Heart right ventricle (tissue), 16 donors: ENCODE results near the gene RAD50. TPM values are rescaled to one million over a fixed set of nuclear protein-coding genes. Genes with fewer than 3 reads are reported as not detected.

Experiments used
- ATAC-seq, 8 donors: fragments of 200-7000 bp; cut with Tn5 transposase; one replicate each; pipeline ENCODE4 v1.9.1; 2020; ENCODE audit warnings: mild to moderate bottlenecking in 8 of 8, moderate library complexity in 8 of 8, moderate number of reproducible peaks in 1 of 8
- DNase-seq, 2 donors: peaks; one replicate each; pipeline ENCODE4 v3.0.0-alpha.2; 2020
- H3K27ac ChIP-seq, 10 donors: fragments of 200-600 bp; sonication (generic) in 2 of 10; one replicate each; pipeline versions ENCODE4 v1.5.0 to v1.8.0; 2020 to 2022; ENCODE audit warnings: mild to moderate bottlenecking in 3 of 10
- H3K27me3 ChIP-seq, 7 donors: fragments of 200-600 bp; one replicate each; pipeline ENCODE4 v1.8.0; 2021 to 2022; ENCODE audit warnings: mild to moderate bottlenecking in 2 of 7
- H3K36me3 ChIP-seq, 9 donors: fragments of 200-600 bp; sonication (generic) in 1 of 9; one replicate each; pipeline versions ENCODE4 v1.5.0 to v1.8.0; 2020 to 2022; ENCODE audit warnings: mild to moderate bottlenecking in 2 of 9
- H3K4me1 ChIP-seq, 9 donors: fragments of 200-600 bp; sonication (generic) in 1 of 9; one replicate each; pipeline versions ENCODE4 v1.5.0 to v1.8.0; 2020 to 2022; ENCODE audit warnings: mild to moderate bottlenecking in 4 of 9
- H3K4me3 ChIP-seq, 10 donors: fragments of 200-600 bp; sonication (generic) in 2 of 10; one replicate each; pipeline versions ENCODE4 v1.5.0 to v1.8.0; 2020 to 2022; ENCODE audit warnings: mild to moderate bottlenecking in 7 of 10, moderate library complexity in 2 of 10
- H3K9me3 ChIP-seq, 11 donors: fragments of 200-600 bp in 10 of 11; sonication (generic) in 2 of 11; one replicate each; pipeline versions ENCODE4 v1.5.0 to v1.8.0; 2013 to 2022; ENCODE audit warnings: mild to moderate bottlenecking in 2 of 11, control low read depth in 1 of 11, moderate library complexity in 1 of 11
- CTCF ChIP-seq, 9 donors: fragments of 200-600 bp; sonication (generic) in 2 of 9; IDR thresholded peaks; one replicate each; pipeline versions ENCODE4 v1.5.0 to v1.8.0; 2021 to 2022; ENCODE audit warnings: antibody characterized with exemption in 9 of 9, mild to moderate bottlenecking in 5 of 9, moderate library complexity in 1 of 9
- WGBS, 2 donors: extraction: QIAGEN DNeasy Blood & Tissue Kit; methylation state at CpG; one replicate each; pipeline ENCODE4 v1.1.7; 2013; ENCODE audit warnings: inconsistent platforms in 1 of 2; 5-methylcytosine and 5-hydroxymethylcytosine counted together
- intact Hi-C, 10 donors: fragments of 100-400 bp; cut with DNase I; formaldehyde crosslinking; loops; one replicate each; pipeline versions ENCODE4 v1.11.1 to v1.14.2; 2022
- polyA plus RNA-seq, 2 donors: library from polyadenylated mRNA; stranded (reverse); fragments of 200-250 nt; gene quantifications; one replicate each; pipeline ENCODE4 v1.2.3, GENCODE V29; 2013
- total RNA-seq, 10 donors: library from RNA; stranded (reverse); fragmentation: NEBNext Ultra II Directional in 3 of 10; extraction: Animal tissue kit (Norgen Biotek cat#: 25700) in 3 of 10; gene quantifications; one replicate each; pipeline versions ENCODE4 v1.2.1 to v1.2.4, GENCODE V29; 2021 to 2023
- donor health status: Arrhythmogenic right ventricular cardiomyopathy.
- donor health status: ischemic (EF 13 %, LVEDD 7.1; RV severe dilation, severe dysfunction).
- donor health status: healthy with polysubstance abuse.
- donor health status: DM: no; HTN: yes; CAD: no.
- donor health status: DM: no; HTN: no; CAD: no.
- donor health status: ischemic (EF 25% LVEDD 6.9; RV normal size, moderate dysfunction).
- donor health status: ischemic (EF 25% LVEDD 5.7; RV mildly dilated, moderate dysfunction).
- donor health status: healthy.
- donor health status: DM: yes; HTN: yes; CAD: no.
- donor health status: Ischemic cardiomyopathy.
- donor health status: ischemic (EF 35%, LVEDD 5.7; RV mildly dilated, moderate dysfunction).
- donor health status: nonischemic (EF 11% LVEDD 7.7; RV severe dilation, severe dysfunction).
- donor health status: DM: yes; HTN: yes; CAD: no.
- donor health status: PGD.
- donor health status: ischemic (EF 29% LVEDD 5.4; RV normal size, mild dysfunction).
- donor health status: nonischemic (EF 23%, LVEDD 6.1; RV moderate dilation, normal function).

The RAD50 gene
- total and polyA plus RNA-seq, 12 donors: 6.8 to 38.5 (median 31.8) TPM

GRCh38 chr5:132641241-132641723 lies 84.5 kb downstream of the RAD50 start:
- Histone ChIP-seq H3K4me3 (no peak overlapping the region), H3K9me3 (no peaks in the 10 kb centered on the region), H3K36me3 (peaks cover 0 to 86% (median 48%) of the 10 kb centered on the region in 9 donors), H3K4me1 (no peaks in the 10 kb centered on the region), H3K27ac (no peak overlapping the region), H3K27me3 (no peaks in the 10 kb centered on the region)
- intact Hi-C loops: no loop called here
- no peak for ATAC-seq
- TF ChIP-seq CTCF (IDR thresholded peaks at IDR 0.05): no peak
- no peak for DNase-seq
- 96 to 97% methylated on average over 3 of the region's 3 CpGs for WGBS, 2 donors

GRCh38 chr5:132641841-132642240 lies 85.1 kb downstream of the RAD50 start:
- WGBS, 2 donors: 97 to 98% methylated on average over 3 of the region's 3 CpGs
- H3K36me3 ChIP-seq: peaks cover 0 to 81% (median 48%) of the 10 kb centered on the region in 9 donors
- H3K9me3 ChIP-seq: no peaks in the 10 kb centered on the region
- H3K4me3 ChIP-seq: no peak overlapping the region
- no peaks in the 10 kb centered on the region for H3K27me3 ChIP-seq
- H3K4me1 ChIP-seq: no peaks in the 10 kb centered on the region
- no peak for DNase-seq
- no peak for ATAC-seq
- TF ChIP-seq CTCF (IDR thresholded peaks at IDR 0.05): no peak
- H3K27ac ChIP-seq: no peak overlapping the region
- intact Hi-C loops: no loop called here

- peaks cover 0 to 58% (median 32%) of the 10 kb centered on the region in 9 donors for H3K36me3 ChIP-seq
- TF ChIP-seq CTCF (IDR thresholded peaks at IDR 0.05): no peak
Measured at GRCh38 chr5:132644177-132644576, 87.4 kb downstream of the RAD50 start.

GRCh38 chr5:132646583-132647266 lies 89.9 kb downstream of the RAD50 start:
- Histone ChIP-seq H3K4me1 (no peaks in the 10 kb centered on the region), H3K36me3 (peaks cover 0 to 34% (median 14%) of the 10 kb centered on the region in 9 donors), H3K4me3 (no peak overlapping the region), H3K27ac (no peak overlapping the region), H3K9me3 (peaks cover 0 to 23% (median 10%) of the 10 kb centered on the region in 11 donors), H3K27me3 (no peaks in the 10 kb centered on the region)
- DNase-seq (no peak), ATAC-seq (no peak)
- TF ChIP-seq CTCF (IDR thresholded peaks at IDR 0.05): no peak
- WGBS, 2 donors: 92 to 95% methylated on average over 11 of the region's 11 CpGs
- intact Hi-C loops: loop anchor here in 1 of 10 donors (1.0 kb wide), 1 partner anchor 49 kb away; no protein-coding TSS in a partner anchor

More at GRCh38 chr5:132644177-132644576, 87.4 kb downstream of the RAD50 start:
- Histone ChIP-seq H3K4me1 (no peaks in the 10 kb centered on the region), H3K9me3 (peaks cover 0 to 21% (median 10%) of the 10 kb centered on the region in 11 donors), H3K4me3 (no peak overlapping the region), H3K27ac (no peak overlapping the region), H3K27me3 (no peaks in the 10 kb centered on the region)
- intact Hi-C loops: no loop called here
- DNase-seq (no peak), ATAC-seq (no peak)
